HepG2 (cell line): Measurements from ENCODE around the gene CPAMD8. TPM values are rescaled to one million over a fixed set of nuclear protein-coding genes. Genes with fewer than 3 reads are reported as not detected.

Source experiments
- ATAC-seq: fragments of 200-7000 bp; cut with Tn5 transposase; 3 replicates; pipeline ENCODE4 v1.9.1; 2020; ENCODE audit warnings: mild to moderate bottlenecking, moderate library complexity
- BruUV-seq: library from RNA; stranded (reverse); fragments of 400-500 nt; replicated peaks from 2 replicates; lab custom pipeline; 2021; lab: Mats Ljungman, UMichigan
- CTCF ChIA-PET: fragments of 300-600 bp; formaldehyde crosslinking; extraction: SDS; loops from one replicate; lab custom pipeline; 2021; ENCODE audit warnings: low total read pairs, inconsistent platforms, low intra/inter-chr PET ratio; lab: Yijun Ruan, JAX
- POLR2A ChIA-PET: fragments of 350-600 bp; sonication (Branson Sonifier 250); formaldehyde crosslinking; loops from one replicate; lab custom pipeline; 2020; ENCODE audit warnings: antibody characterized with exemption, inconsistent platforms; lab: Yijun Ruan, JAX
- DNase-seq: peaks from one replicate; pipeline ENCODE4 v3.0.0-alpha.2; 2015; ENCODE audit warnings: low spot score
- FAIRE-seq: peaks from 3 replicates; lab custom pipeline; 2011; peaks lifted over from hg19 to GRCh38; lab: Jason Lieb, UNC
- H2AFZ ChIP-seq: one replicate; pipeline ENCODE4 v1.6.1; 2011; ENCODE audit warnings: low read length, inconsistent platforms
- H3K27ac ChIP-seq: fragments of 300-600 bp; 3 replicates; pipeline ENCODE4 v1.8.0; 2011; ENCODE audit warnings: mixed run types, mild to moderate bottlenecking, mixed read lengths, low read length, inconsistent platforms; ENCODE audit not compliant: insufficient read depth; ENCODE audit errors: extremely low read length
- H3K27me3 ChIP-seq, 2 experiments: fragments of 200-600 bp in 1 of 2; 2 replicates in 1 of 2; 3 replicates in 1 of 2; pipeline versions ENCODE4 v1.6.0 to v1.8.0; 2011; ENCODE audit warnings: low read length in 2 of 2, mild to moderate bottlenecking in 2 of 2, moderate library complexity in 2 of 2, inconsistent platforms in 1 of 2; ENCODE audit not compliant: insufficient read depth in 2 of 2, control insufficient read depth in 1 of 2
- H3K36me3 ChIP-seq, 2 experiments: fragments of 200-600 bp in 1 of 2; replicated peaks in 1 of 2; 2 replicates in 1 of 2; 3 replicates in 1 of 2; pipeline versions ENCODE4 v1.5.1 to v1.8.0; 2011; ENCODE audit warnings: low read length in 2 of 2, inconsistent platforms in 1 of 2; ENCODE audit not compliant: insufficient read depth in 2 of 2, control insufficient read depth in 1 of 2
- H3K4me1 ChIP-seq: 2 replicates; pipeline ENCODE4 v1.5.1; 2012; ENCODE audit warnings: low read length, inconsistent platforms; ENCODE audit not compliant: insufficient read depth
- H3K4me2 ChIP-seq: 2 replicates; pipeline ENCODE4 v1.6.0; 2011; ENCODE audit warnings: low read depth, low read length, inconsistent platforms
- H3K4me3 ChIP-seq, 3 experiments: fragments of 200-600 bp in 1 of 3; sonication (generic), shearing (Covaris generic) in 1 of 3; replicated peaks in 1 of 3; 2 replicates each; pipeline ENCODE4 v1.5.1; 2011 to 2016; ENCODE audit warnings: low read length in 3 of 3, inconsistent platforms in 2 of 3, low read depth in 2 of 3, mild to moderate bottlenecking in 2 of 3, control low read depth in 1 of 3, mixed read lengths in 1 of 3; ENCODE audit not compliant: insufficient read depth in 1 of 3
- H3K79me2 ChIP-seq: one replicate; pipeline ENCODE4 v1.6.1; 2011; ENCODE audit warnings: low read length, inconsistent platforms; ENCODE audit not compliant: insufficient read depth
- H3K9ac ChIP-seq: 2 replicates; pipeline ENCODE4 v1.6.0; 2011; ENCODE audit warnings: mild to moderate bottlenecking, low read depth, low read length, inconsistent platforms; ENCODE audit not compliant: insufficient read depth
- H3K9me3 ChIP-seq: 2 replicates; pipeline ENCODE4 v1.5.1; 2012; ENCODE audit warnings: mild to moderate bottlenecking, low read length
- H4K20me1 ChIP-seq: 2 replicates; pipeline ENCODE4 v1.6.0; 2011; ENCODE audit warnings: inconsistent platforms, mild to moderate bottlenecking, low read length, moderate library complexity; ENCODE audit not compliant: insufficient read depth
- ATF7 ChIP-seq, 2 experiments: fragments of 450-650 bp in 1 of 2; sonication (generic) in 1 of 2; formaldehyde crosslinking in 1 of 2; IDR thresholded peaks; 2 replicates each; pipeline versions ENCODE4 v1.4.0 to v1.6.1; 2016 to 2020; ENCODE audit warnings: antibody characterized with exemption in 1 of 2, mild to moderate bottlenecking in 1 of 2, missing genetic modification reagents in 1 of 2
- BRCA1 ChIP-seq: sonication (generic); formaldehyde crosslinking; IDR thresholded peaks from 2 replicates; pipeline ENCODE4 v1.4.0; 2020; ENCODE audit warnings: missing genetic modification reagents
- MYNN ChIP-seq: sonication (generic); formaldehyde crosslinking; IDR thresholded peaks from 2 replicates; pipeline ENCODE4 v1.4.0; 2020; ENCODE audit warnings: mild to moderate bottlenecking, low read depth, missing genetic modification reagents
- NR0B2 ChIP-seq: sonication (generic); formaldehyde crosslinking; IDR thresholded peaks from 2 replicates; pipeline ENCODE4 v1.4.0; 2020; ENCODE audit warnings: mild to moderate bottlenecking, missing genetic modification reagents
- REPIN1 ChIP-seq: sonication (generic); formaldehyde crosslinking; IDR thresholded peaks from 2 replicates; pipeline ENCODE4 v1.8.0; 2022; ENCODE audit warnings: missing genetic modification reagents, low read depth, mild to moderate bottlenecking, borderline replicate concordance
- SP2 ChIP-seq: sonication (generic); formaldehyde crosslinking; IDR thresholded peaks from 2 replicates; pipeline ENCODE4 v1.5.1; 2020; ENCODE audit warnings: mild to moderate bottlenecking, missing genetic modification reagents
- SUZ12 ChIP-seq: fragments of 150-350 bp; IDR thresholded peaks from 2 replicates; pipeline ENCODE4 v1.6.1; 2014; ENCODE audit warnings: low read depth, low read length
- ZBTB3 ChIP-seq: sonication (generic); formaldehyde crosslinking; IDR thresholded peaks from 2 replicates; pipeline ENCODE4 v1.4.0; 2020; ENCODE audit warnings: low read depth, mild to moderate bottlenecking, moderate library complexity, missing genetic modification reagents, borderline replicate concordance
- ZBTB7B ChIP-seq: sonication (generic); formaldehyde crosslinking; IDR thresholded peaks from 2 replicates; pipeline ENCODE4 v1.4.0; 2020; ENCODE audit warnings: missing genetic modification reagents
- ZFP37 ChIP-seq: sonication (generic); formaldehyde crosslinking; IDR thresholded peaks from 2 replicates; pipeline ENCODE4 v1.4.0; 2020; ENCODE audit warnings: missing genetic modification reagents, borderline replicate concordance
- ZHX1 ChIP-seq: sonication (generic); formaldehyde crosslinking; IDR thresholded peaks from 2 replicates; pipeline ENCODE4 v1.8.1; 2022; ENCODE audit warnings: low read depth, mild to moderate bottlenecking, missing genetic modification reagents
- ZMYM2 ChIP-seq: sonication (generic); formaldehyde crosslinking; IDR thresholded peaks from 2 replicates; pipeline ENCODE4 v1.8.0; 2022; ENCODE audit warnings: mild to moderate bottlenecking, missing genetic modification reagents
- ZNF143 ChIP-seq: sonication (generic); formaldehyde crosslinking; IDR thresholded peaks from 2 replicates; pipeline ENCODE4 v1.4.0; 2020; ENCODE audit warnings: missing genetic modification reagents
- ZNF205 ChIP-seq: IDR thresholded peaks from 2 replicates; pipeline ENCODE4 v1.6.1; 2018; ENCODE audit warnings: missing biosample characterization, missing genetic modification reagents
- ZNF296 ChIP-seq: sonication (generic); formaldehyde crosslinking; conservative IDR thresholded peaks from 2 replicates; pipeline ENCODE4 v1.5.0; 2020; ENCODE audit warnings: mild to moderate bottlenecking, missing genetic modification reagents
- ZNF792 ChIP-seq: IDR thresholded peaks from 2 replicates; pipeline ENCODE4 v1.6.1; 2016
- WGBS: methylation state at CpG from one replicate; pipeline ENCODE4 v1.1.6; 2017; ENCODE audit warnings: low lambda C conversion rate; 5-methylcytosine and 5-hydroxymethylcytosine counted together
- in situ Hi-C: cut with HindIII; loops from 2 replicates; pipeline ENCODE4 v1.10.0; 2017; ENCODE audit warnings: low pct_unique_long_range_greater_than_20kb; ENCODE audit not compliant: extremely low pct_ligation_motif_present
- intact Hi-C: fragments of 100-400 bp; cut with micrococcal nuclease; formaldehyde crosslinking; loops from one replicate; pipeline ENCODE4 v1.10.0; 2022; ENCODE audit not compliant: unreplicated experiment
- polyA plus RNA-seq, 8 experiments: library from polyadenylated mRNA; depleted of rRNA in 3 of 8; stranded (reverse) in 7 of 8; unstranded in 1 of 8; fragments of >200 nt; fragmentation: Illumina TruSeq in 4 of 8; extraction: Trizol in 4 of 8; gene quantifications; 2 replicates each; pipeline versions ENCODE4 v1.2.1 to v1.2.3, GENCODE V29; 2011 to 2016; ENCODE audit warnings: low read depth in 4 of 8, missing spikeins in 1 of 8, mixed read lengths in 1 of 8; ENCODE audit not compliant: insufficient read depth in 1 of 8
- total RNA-seq, 5 experiments: library from RNA; depleted of rRNA; stranded (reverse); fragments of >200 nt; fragmentation: Illumina TruSeq; extraction: Trizol; gene quantifications; 2 replicates each; pipeline ENCODE4 v1.2.3, GENCODE V29; 2016; ENCODE audit warnings: low read depth in 1 of 5
- TF ChIP-seq, protein P1 (sequence below), 2 experiments: sonication (generic) in 1 of 2; formaldehyde crosslinking in 1 of 2; IDR thresholded peaks; 2 replicates each; pipeline versions ENCODE4 v1.5.1 to v1.6.1; 2011 to 2020; ENCODE audit warnings: borderline replicate concordance in 1 of 2, low read depth in 1 of 2, low read length in 1 of 2, mild to moderate bottlenecking in 1 of 2, missing genetic modification reagents in 1 of 2, moderate library complexity in 1 of 2
- TF ChIP-seq, protein P2 (sequence below): sonication (generic); formaldehyde crosslinking; IDR thresholded peaks from 2 replicates; pipeline ENCODE4 v1.5.0; 2020; ENCODE audit warnings: missing genetic modification reagents

The CPAMD8 gene
- total and polyA plus RNA-seq, 2 of the 13 experiments (the other 11 are each of a cell fraction or from before 2014, with no cell fraction given): 0.29 to 0.34 TPM

DNA sequence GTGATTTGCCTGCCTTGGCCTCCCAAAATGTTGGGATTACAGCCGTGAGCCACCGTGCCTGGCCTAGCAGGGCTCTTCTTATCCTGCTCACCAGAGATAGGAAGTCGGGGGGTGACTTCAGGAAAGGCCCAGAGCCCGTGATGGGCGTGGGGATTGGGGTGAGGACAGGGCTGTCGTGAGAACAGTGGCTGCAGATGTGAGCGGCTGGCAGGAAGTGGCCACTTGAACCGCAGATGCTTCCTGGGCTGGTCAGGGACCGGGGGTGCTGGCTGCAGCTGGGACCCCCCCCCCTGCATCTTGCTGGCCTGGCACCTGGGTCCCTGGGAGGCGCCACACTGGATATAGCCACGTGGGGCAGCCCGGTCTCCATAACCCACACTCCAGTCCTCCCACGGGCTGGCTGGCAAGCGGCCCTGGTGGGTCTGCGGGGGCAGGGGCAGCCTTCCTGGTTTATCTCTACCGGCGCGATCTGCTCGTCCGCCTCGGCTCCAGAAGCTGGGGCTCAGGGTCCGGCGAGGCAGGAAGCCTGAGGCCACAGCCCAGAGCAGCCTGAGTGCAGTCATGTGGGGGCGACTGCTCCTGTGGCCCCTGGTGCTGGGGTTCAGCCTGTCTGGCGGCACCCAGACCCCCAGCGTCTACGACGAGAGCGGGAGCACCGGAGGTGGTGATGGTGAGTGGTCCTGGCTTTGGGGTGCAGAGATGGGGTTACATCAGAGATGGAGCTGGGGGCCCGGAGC lies 137.8 kb downstream of the CPAMD8 start, which contains the start of gene F2RL3:
TSS of gene F2RL3 (plus strand) at position 371 of the 737 bp plus-strand sequence. CDS start at position 562, 191 bp downstream.
- TF ChIP-seq MYNN (CRISPR knock-in tag): no peak
- no peak for TF ChIP-seq SUZ12
- TF ChIP-seq NR0B2: no peak
- no peak for TF ChIP-seq SP2 (CRISPR knock-in tag)
- TF ChIP-seq ZNF205 (CRISPR knock-in tag): no peak
- TF ChIP-seq ZBTB3: no peak
- no peak for TF ChIP-seq ZBTB7B (CRISPR knock-in tag)
- TF ChIP-seq, protein P1, sequence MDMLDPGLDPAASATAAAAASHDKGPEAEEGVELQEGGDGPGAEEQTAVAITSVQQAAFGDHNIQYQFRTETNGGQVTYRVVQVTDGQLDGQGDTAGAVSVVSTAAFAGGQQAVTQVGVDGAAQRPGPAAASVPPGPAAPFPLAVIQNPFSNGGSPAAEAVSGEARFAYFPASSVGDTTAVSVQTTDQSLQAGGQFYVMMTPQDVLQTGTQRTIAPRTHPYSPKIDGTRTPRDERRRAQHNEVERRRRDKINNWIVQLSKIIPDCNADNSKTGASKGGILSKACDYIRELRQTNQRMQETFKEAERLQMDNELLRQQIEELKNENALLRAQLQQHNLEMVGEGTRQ (IDR thresholded peaks at IDR 0.05; ENCODE audit: low read depth, low read length): no peak
- TF ChIP-seq, protein P1 (CRISPR knock-in tag; IDR thresholded peaks at IDR 0.05; ENCODE audit: borderline replicate concordance): no peak
- TF ChIP-seq ZNF792 (CRISPR knock-in tag): no peak
- TF ChIP-seq ZHX1 (CRISPR knock-in tag): no peak
- no peak for TF ChIP-seq BRCA1
- no peak for TF ChIP-seq ZNF143 (CRISPR knock-in tag)
- TF ChIP-seq ATF7 (IDR thresholded peaks at IDR 0.05): no peak
- TF ChIP-seq ATF7 (CRISPR knock-in tag; IDR thresholded peaks at IDR 0.05): no peak
- no peak for TF ChIP-seq REPIN1 (CRISPR knock-in tag)
- no peak for TF ChIP-seq ZNF296 (CRISPR knock-in tag)
- no peak for TF ChIP-seq ZMYM2
- TF ChIP-seq ZFP37 (CRISPR knock-in tag): no peak
- TF ChIP-seq, protein P2, sequence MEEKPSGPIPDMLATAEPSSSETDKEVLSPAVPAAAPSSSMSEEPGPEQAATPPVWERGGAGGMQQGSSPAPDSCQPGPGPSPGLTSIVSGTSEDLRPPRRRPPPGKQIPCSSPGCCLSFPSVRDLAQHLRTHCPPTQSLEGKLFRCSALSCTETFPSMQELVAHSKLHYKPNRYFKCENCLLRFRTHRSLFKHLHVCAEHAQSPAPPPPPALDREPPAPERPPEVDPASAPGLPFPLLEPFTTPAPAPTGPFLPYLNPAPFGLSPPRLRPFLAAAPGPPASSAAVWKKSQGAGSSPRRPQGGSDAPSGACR (CRISPR knock-in tag): no peak
- TF ChIP-seq, all 625 proteins: peak for 0
- intact Hi-C loops: no loop called here
- ATAC-seq: no peak
- POLR2A ChIA-PET: no interaction called here
- WGBS: 27% methylated on average over 12 of the region's 31 CpGs
- no peaks in the 10 kb centered on the region for H3K36me3 ChIP-seq
- H3K4me3 ChIP-seq: no peak within 1 kb of the TSS
- H3K27ac ChIP-seq: no peak within 1 kb of the TSS
- H3K79me2 ChIP-seq: no peaks in the 10 kb centered on the region
- H3K4me2 ChIP-seq: no peak within 1 kb of the TSS
- no TSS peak for BruUV-seq
- CTCF ChIA-PET: no interaction called here
- H3K4me1 ChIP-seq: peaks cover 43% of the 10 kb centered on the region
- FAIRE-seq: no peak
- H3K9me3 ChIP-seq: no peaks in the 10 kb centered on the region
- in situ Hi-C loops: no loop called here
- H4K20me1 ChIP-seq: no peaks in the 10 kb centered on the region
- no peak within 1 kb of the TSS for H3K9ac ChIP-seq
- no peak for DNase-seq
- no peak within 1 kb of the TSS for H2AFZ ChIP-seq
- peaks cover 3 to 20% of the 10 kb centered on the region in 2 experiments; a peak in 4 of 5 replicates for H3K27me3 ChIP-seq
